Ishikawa (cell line): ENCODE data around the gene RBM43.

Experiments
- CEBPB ChIP-seq: IDR thresholded peaks from 2 replicates; pipeline ENCODE4 v1.6.1; 2012
- CREB1 ChIP-seq: IDR thresholded peaks from 2 replicates; pipeline ENCODE4 v1.6.1; 2012; ENCODE audit warnings: low read depth
- EGR1 ChIP-seq: IDR thresholded peaks from 2 replicates; pipeline ENCODE4 v1.6.1; 2012
- EP300 ChIP-seq: IDR thresholded peaks from 2 replicates; pipeline ENCODE4 v1.6.1; 2012; ENCODE audit warnings: borderline replicate concordance
- FOXM1 ChIP-seq: IDR thresholded peaks from 2 replicates; pipeline ENCODE4 v1.6.1; 2012; ENCODE audit warnings: low read depth, borderline replicate concordance
- NFIC ChIP-seq: IDR thresholded peaks from 2 replicates; pipeline ENCODE4 v1.6.1; 2012
- RAD21 ChIP-seq: IDR thresholded peaks from 2 replicates; pipeline ENCODE4 v1.6.1; 2012; ENCODE audit warnings: low read depth
- REST ChIP-seq: IDR thresholded peaks from 2 replicates; pipeline ENCODE4 v1.6.1; 2012; ENCODE audit warnings: low read depth, mild to moderate bottlenecking
- TAF1 ChIP-seq: IDR thresholded peaks from 2 replicates; pipeline ENCODE4 v1.6.1; 2012; ENCODE audit warnings: low read depth, mild to moderate bottlenecking
- TCF12 ChIP-seq: IDR thresholded peaks from 2 replicates; pipeline ENCODE4 v1.6.1; 2012; ENCODE audit warnings: low read depth
- TEAD4 ChIP-seq: IDR thresholded peaks from 2 replicates; pipeline ENCODE4 v1.6.1; 2012
- YY1 ChIP-seq: IDR thresholded peaks from 2 replicates; pipeline ENCODE4 v1.6.1; 2012; ENCODE audit warnings: low read depth
- ZBTB7A ChIP-seq: IDR thresholded peaks from 2 replicates; pipeline ENCODE4 v1.6.1; 2012; ENCODE audit warnings: low read depth
- TF ChIP-seq, protein P1 (sequence below): IDR thresholded peaks from 2 replicates; pipeline ENCODE4 v1.6.1; 2012
- TF ChIP-seq, protein P2 (sequence below): IDR thresholded peaks from 2 replicates; pipeline ENCODE4 v1.6.1; 2012

Gene RBM43

DNA sequence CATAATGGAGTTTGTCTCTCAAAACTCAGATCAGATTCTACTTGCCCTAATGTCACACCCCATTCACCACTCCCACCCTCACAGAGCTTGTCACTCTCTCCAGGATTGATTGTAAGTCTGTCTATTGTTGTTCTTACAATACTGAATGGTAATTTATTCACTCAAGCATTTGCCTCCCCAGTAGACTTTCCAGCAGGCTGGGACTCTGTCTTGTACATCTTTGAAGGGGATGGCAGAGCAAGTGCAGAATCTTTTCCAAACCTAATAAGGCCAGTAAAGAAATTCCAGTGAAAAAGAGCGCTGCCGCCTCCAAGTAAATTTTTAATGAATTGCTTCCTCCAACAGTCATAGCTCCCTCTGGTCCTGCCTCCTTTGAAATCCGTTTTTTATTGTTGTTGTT lies 56.9 kb downstream of the RBM43 start:
- TF ChIP-seq YY1 (no peak), REST (no peak), FOXM1 (no peak), TEAD4 (no peak), EP300 (no peak), NFIC (no peak), TCF12 (no peak), CREB1 (no peak), TAF1 (no peak), CEBPB (no peak), RAD21 (no peak), EGR1 (no peak)
- TF ChIP-seq, protein P1, sequence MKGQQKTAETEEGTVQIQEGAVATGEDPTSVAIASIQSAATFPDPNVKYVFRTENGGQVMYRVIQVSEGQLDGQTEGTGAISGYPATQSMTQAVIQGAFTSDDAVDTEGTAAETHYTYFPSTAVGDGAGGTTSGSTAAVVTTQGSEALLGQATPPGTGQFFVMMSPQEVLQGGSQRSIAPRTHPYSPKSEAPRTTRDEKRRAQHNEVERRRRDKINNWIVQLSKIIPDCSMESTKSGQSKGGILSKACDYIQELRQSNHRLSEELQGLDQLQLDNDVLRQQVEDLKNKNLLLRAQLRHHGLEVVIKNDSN, result no peak
- TF ChIP-seq, protein P2, sequence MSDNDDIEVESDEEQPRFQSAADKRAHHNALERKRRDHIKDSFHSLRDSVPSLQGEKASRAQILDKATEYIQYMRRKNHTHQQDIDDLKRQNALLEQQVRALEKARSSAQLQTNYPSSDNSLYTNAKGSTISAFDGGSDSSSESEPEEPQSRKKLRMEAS, result no peak

DNA sequence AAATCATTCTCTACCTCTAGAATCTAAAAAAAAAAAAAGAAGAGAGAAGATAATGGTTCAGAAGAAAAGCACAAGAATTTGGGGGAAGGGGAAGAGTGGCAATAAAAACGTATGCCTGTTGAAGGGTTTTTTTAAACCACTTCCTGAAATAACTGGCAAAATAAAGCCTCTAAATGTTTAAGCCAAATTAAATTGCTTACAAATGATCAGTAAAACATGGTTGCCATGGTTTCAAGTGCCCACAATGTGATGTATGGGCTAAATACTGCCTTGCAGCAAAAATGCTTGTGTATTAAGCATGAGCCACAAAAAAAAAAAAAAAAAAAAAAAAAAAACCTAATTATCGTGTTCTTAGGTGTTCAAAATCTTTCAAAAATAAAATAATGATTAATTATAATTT lies 60.8 kb downstream of the RBM43 start:
- TF ChIP-seq TEAD4, result no peak
- no peak for TF ChIP-seq EP300
- TF ChIP-seq REST, result no peak
- TF ChIP-seq FOXM1, result no peak
- no peak for TF ChIP-seq CREB1
- TF ChIP-seq YY1, result no peak
- no peak for TF ChIP-seq NFIC
- TF ChIP-seq, protein P1, result no peak
- no peak for TF ChIP-seq TCF12
- TF ChIP-seq, protein P2, result no peak
- no peak for TF ChIP-seq RAD21
- no peak for TF ChIP-seq TAF1

GRCh38 chr2:151200277-151200676 lies 61.4 kb downstream of the RBM43 start:
- TF ChIP-seq, protein P1, result no peak
- TF ChIP-seq TAF1 (no peak), NFIC (no peak), RAD21 (no peak), TEAD4 (no peak)

DNA sequence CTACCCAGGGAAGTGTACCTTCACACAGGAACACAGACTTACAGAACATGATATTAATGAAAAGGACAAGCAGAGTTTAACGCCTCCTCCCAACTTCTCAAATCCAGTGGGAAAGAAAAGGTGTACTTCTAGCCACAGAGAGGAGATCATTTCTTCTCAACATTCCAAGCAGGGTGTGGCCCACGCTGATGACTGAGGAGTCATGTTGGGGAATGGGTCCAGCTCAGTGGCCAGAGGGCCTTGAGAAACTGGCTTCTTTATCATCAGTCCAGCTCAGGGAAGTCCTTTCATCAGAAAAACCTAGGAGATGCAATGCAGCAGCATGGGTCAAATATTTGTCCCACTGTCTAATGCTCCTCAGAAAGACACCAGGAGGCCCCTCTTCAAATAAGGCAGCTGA lies 63.0 kb downstream of the RBM43 start:
- no peak for TF ChIP-seq REST
- TF ChIP-seq, protein P2, result no peak
- no peak for TF ChIP-seq ZBTB7A
- no peak for TF ChIP-seq RAD21
- TF ChIP-seq TEAD4, result no peak
- no peak for TF ChIP-seq CEBPB
- no peak for TF ChIP-seq TCF12
- TF ChIP-seq TAF1, result no peak
